PC-9 (cell line): ENCODE measurements around the gene GAD1. TPM values are rescaled to one million over a fixed set of nuclear protein-coding genes. Genes with fewer than 3 reads are reported as not detected.

Experiments
- BruUV-seq: library from RNA; stranded (reverse); fragments of 400-500 nt; replicated peaks from 2 replicates; lab custom pipeline; 2021; lab: Mats Ljungman, UMichigan
- CTCF ChIA-PET: fragments of 300-600 bp; sonication (Branson Sonifier 250); formaldehyde crosslinking; loops from one replicate; lab custom pipeline; 2022; ENCODE audit warnings: antibody characterized with exemption; lab: Charles Lee
- POLR2A ChIA-PET: fragments of 300-600 bp; sonication (Branson Sonifier 250); formaldehyde crosslinking; loops from one replicate; lab custom pipeline; 2022; ENCODE audit warnings: antibody characterized with exemption; ENCODE audit not compliant: unreplicated experiment; lab: Charles Lee
- DNase-seq, 2 experiments: peaks; one replicate each; pipeline versions ENCODE4 v3.0.0 to v3.0.0-alpha.2; 2015 to 2022; ENCODE audit warnings: mixed read lengths in 1 of 2
- H2AFZ ChIP-seq: fragments of 200-600 bp; sonication (generic); 2 replicates; pipeline ENCODE4 v1.8.1; 2017; ENCODE audit warnings: antibody characterized with exemption
- H3F3A ChIP-seq: fragments of 200-600 bp; sonication (generic); 2 replicates; pipeline ENCODE4 v1.8.1; 2017; ENCODE audit warnings: antibody characterized with exemption, mild to moderate bottlenecking, low read depth; ENCODE audit not compliant: insufficient read depth
- H3K27ac ChIP-seq: fragments of 200-600 bp; sonication (generic); 2 replicates; pipeline ENCODE4 v1.6.1; 2016; ENCODE audit warnings: mixed run types
- H3K27me3 ChIP-seq: fragments of 200-600 bp; sonication (generic); 2 replicates; pipeline ENCODE4 v1.6.1; 2016; ENCODE audit warnings: low read depth, mixed run types; ENCODE audit not compliant: insufficient read depth
- H3K36me3 ChIP-seq: fragments of 200-600 bp; sonication (generic); 2 replicates; pipeline ENCODE4 v1.6.1; 2016; ENCODE audit warnings: low read depth, mixed run types
- H3K4me1 ChIP-seq: fragments of 200-600 bp; sonication (generic); replicated peaks from 2 replicates; pipeline ENCODE4 v1.6.1; 2016; ENCODE audit warnings: mixed run types; ENCODE audit not compliant: insufficient read depth
- H3K4me2 ChIP-seq: fragments of 200-600 bp; sonication (generic); 2 replicates; pipeline ENCODE4 v1.6.1; 2017; ENCODE audit warnings: mixed run types
- H3K4me3 ChIP-seq: fragments of 200-600 bp; sonication (generic); 2 replicates; pipeline ENCODE4 v1.6.1; 2016; ENCODE audit warnings: mixed run types
- H3K79me2 ChIP-seq: fragments of 200-600 bp; sonication (generic); 2 replicates; pipeline ENCODE4 v1.6.1; 2017; ENCODE audit warnings: low read depth, mixed run types
- H3K9me2 ChIP-seq: fragments of 200-600 bp; sonication (generic); 2 replicates; pipeline ENCODE4 v1.8.1; 2017; ENCODE audit warnings: mild to moderate bottlenecking; ENCODE audit not compliant: insufficient read depth
- H3K9me3 ChIP-seq: fragments of 200-600 bp; sonication (generic); 2 replicates; pipeline ENCODE4 v1.8.1; 2016; ENCODE audit warnings: low read depth; ENCODE audit not compliant: insufficient read depth
- H4K20me1 ChIP-seq: fragments of 200-600 bp; sonication (generic); 2 replicates; pipeline ENCODE4 v1.8.1; 2017; ENCODE audit not compliant: insufficient read depth
- CTCF ChIP-seq: fragments of 200-600 bp; sonication (generic); conservative IDR thresholded peaks from 2 replicates; pipeline ENCODE4 v1.6.1; 2017; ENCODE audit warnings: mixed run types, antibody characterized with exemption, mild to moderate bottlenecking, moderate library complexity
- EZH2 ChIP-seq: fragments of 200-600 bp; sonication (generic); IDR thresholded peaks from 2 replicates; pipeline ENCODE4 v1.8.0; 2017; ENCODE audit warnings: antibody characterized with exemption, low read depth
- intact Hi-C: fragments of 100-400 bp; cut with micrococcal nuclease; formaldehyde crosslinking; loops from one replicate; pipeline ENCODE4 v1.10.0; 2022; ENCODE audit not compliant: unreplicated experiment
- total RNA-seq: library from RNA; stranded (reverse); gene quantifications from 2 replicates; pipeline ENCODE4 v1.2.3, GENCODE V29; 2021

GAD1 gene
- total RNA-seq, 1 experiment from 2014 or later: 3.5 TPM

GRCh38 chr2:170882758-170883157 lies 66.1 kb downstream of the GAD1 start:
- BruUV-seq: no TSS peak
- H3K4me2 ChIP-seq: no peak overlapping the region
- no peak for DNase-seq
- no peaks in the 10 kb centered on the region for H3K9me2 ChIP-seq
- intact Hi-C loops: no loop called here
- no peak overlapping the region for H2AFZ ChIP-seq
- H3K27me3 ChIP-seq: peaks cover 4% of the 10 kb centered on the region; the same call in 1 of the 2 replicates
- no peak overlapping the region for H3K27ac ChIP-seq
- H3K4me1 ChIP-seq: no peaks in the 10 kb centered on the region
- H3K36me3 ChIP-seq: no peaks in the 10 kb centered on the region
- no peak overlapping the region for H3K4me3 ChIP-seq
- H3F3A ChIP-seq: no peaks in the 10 kb centered on the region
- ChIA-PET CTCF (no interaction called here), POLR2A (no interaction called here)
- H4K20me1 ChIP-seq: no peaks in the 10 kb centered on the region
- no peaks in the 10 kb centered on the region for H3K9me3 ChIP-seq
- no peak for TF ChIP-seq CTCF
- no peak for TF ChIP-seq EZH2
- H3K79me2 ChIP-seq: no peaks in the 10 kb centered on the region

GRCh38 chr2:170883683-170884082 lies 67.0 kb downstream of the GAD1 start:
- Histone ChIP-seq H3K4me2 (no peak overlapping the region), H3K36me3 (no peaks in the 10 kb centered on the region), H3K9me3 (no peaks in the 10 kb centered on the region), H4K20me1 (no peaks in the 10 kb centered on the region), H3K27me3 (0 out of 2 replicates have a peak, but pooled peaks cover 4% of the 10 kb centered on the region), H2AFZ (no peak overlapping the region), H3K79me2 (no peaks in the 10 kb centered on the region), H3F3A (no peaks in the 10 kb centered on the region), H3K4me1 (no peaks in the 10 kb centered on the region), H3K4me3 (no peak overlapping the region), H3K9me2 (no peaks in the 10 kb centered on the region), H3K27ac (no peak overlapping the region)
- BruUV-seq: no TSS peak
- no peak for DNase-seq
- POLR2A ChIA-PET: no interaction called here
- TF ChIP-seq EZH2: no peak
- no peak for TF ChIP-seq CTCF
- CTCF ChIA-PET: no interaction called here
- intact Hi-C loops: no loop called here

- no peak overlapping the region for H3K27ac ChIP-seq
- no peak overlapping the region for H2AFZ ChIP-seq
- H3K9me3 ChIP-seq: no peaks in the 10 kb centered on the region
- no peaks in the 10 kb centered on the region for H3K36me3 ChIP-seq
- TF ChIP-seq CTCF (no peak), EZH2 (no peak)
- ChIA-PET POLR2A (interaction anchor here (0.6 kb wide), 1 partner anchor 68 kb away, joined by 3 read pairs; the partner anchor contains the start of gene GAD1), CTCF (interaction anchor here (1.2 kb wide), 1 partner anchor 12 kb away, joined by 3 read pairs; no protein-coding TSS in a partner anchor)
- no peak overlapping the region for H3K4me3 ChIP-seq
- H3K9me2 ChIP-seq: no peaks in the 10 kb centered on the region
- no peaks in the 10 kb centered on the region for H3K4me1 ChIP-seq
- BruUV-seq: no TSS peak
- no peaks in the 10 kb centered on the region for H3K79me2 ChIP-seq
- H4K20me1 ChIP-seq: no peaks in the 10 kb centered on the region
- DNase-seq: no peak
- intact Hi-C loops: no loop called here
- H3K4me2 ChIP-seq: no peak overlapping the region
- H3F3A ChIP-seq: no peaks in the 10 kb centered on the region
- H3K27me3 ChIP-seq: 0 out of 2 replicates have a peak, but pooled peaks cover 4% of the 10 kb centered on the region
Measured at GRCh38 chr2:170885130-170885791, 68.6 kb downstream of the GAD1 start.
